GM21717 (cell line): ENCODE results near the gene EEF2.

ENCODE experiments used
- ATAC-seq: cut with Tn5 transposase; IDR thresholded peaks from one replicate; pipeline ENCODE4 v1.9.1; 2021; ENCODE audit warnings: mild to moderate bottlenecking, moderate library complexity; ENCODE audit not compliant: unreplicated experiment

Gene EEF2

DNA sequence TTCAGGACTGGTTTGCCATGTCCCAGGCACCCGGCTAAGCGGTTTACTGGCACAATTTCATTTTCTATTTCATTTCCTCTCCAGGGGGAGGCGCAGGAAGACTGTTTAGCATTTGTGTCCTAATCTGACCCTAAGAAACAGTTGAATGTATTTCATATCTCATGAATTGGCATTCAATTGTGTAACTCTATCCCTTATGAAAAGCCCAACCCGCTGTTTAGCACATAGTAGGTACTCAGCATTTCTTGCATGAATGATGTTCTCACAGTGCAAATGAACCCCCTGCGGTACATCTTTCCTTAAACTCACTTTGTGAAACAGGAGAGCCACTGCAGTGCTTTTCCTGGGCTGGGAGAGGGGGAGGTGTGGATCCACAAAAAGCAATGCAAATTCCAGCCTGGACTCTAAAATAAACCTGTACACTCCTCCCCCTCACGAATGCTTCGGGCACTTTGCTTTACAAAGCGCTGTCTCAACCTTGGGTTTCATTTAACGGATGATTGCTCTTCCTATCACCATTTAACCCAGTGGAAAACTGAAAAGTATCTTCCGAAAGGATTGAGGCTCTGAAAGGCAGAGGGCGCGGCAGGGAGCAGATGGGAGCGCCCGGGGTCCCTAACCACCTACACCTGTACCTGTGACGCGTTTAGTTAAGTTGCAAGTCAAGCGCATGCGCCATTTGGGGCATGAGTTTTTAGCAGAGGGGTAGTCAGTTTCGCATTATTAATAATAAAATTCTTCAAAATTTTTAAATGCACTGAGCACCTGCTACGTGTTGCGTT lies 1.2 kb upstream of the EEF2 start:
- no peak for ATAC-seq

DNA sequence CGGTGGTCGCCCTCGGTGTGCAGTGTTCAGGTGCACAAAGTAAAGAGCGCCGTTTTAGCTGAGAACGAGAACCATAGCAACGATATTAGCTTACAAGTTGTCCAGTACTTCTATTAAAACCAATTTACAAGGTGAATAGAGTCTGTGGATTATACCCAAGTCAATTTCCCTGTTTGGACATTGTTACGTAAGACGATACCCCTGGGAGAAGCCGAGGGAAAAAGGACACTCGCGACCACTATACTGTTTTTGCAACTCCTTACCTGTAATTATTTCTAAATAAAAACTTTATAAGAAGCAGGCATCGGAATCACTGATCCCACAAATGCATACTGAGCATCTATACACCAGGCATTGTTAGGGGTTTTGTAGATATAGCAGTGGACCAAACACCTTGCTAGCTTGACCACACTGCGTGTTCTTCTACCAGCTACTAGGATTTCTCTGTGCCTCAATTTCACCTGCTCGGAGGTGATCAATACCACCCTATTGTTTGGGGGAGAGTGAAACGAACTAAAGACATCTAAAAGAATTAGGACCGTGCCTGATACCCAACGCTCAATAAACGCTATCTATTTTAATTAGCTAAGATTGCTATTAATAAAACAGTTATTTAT lies 488 bp upstream of the EEF2 start:
- no peak for ATAC-seq

DNA sequence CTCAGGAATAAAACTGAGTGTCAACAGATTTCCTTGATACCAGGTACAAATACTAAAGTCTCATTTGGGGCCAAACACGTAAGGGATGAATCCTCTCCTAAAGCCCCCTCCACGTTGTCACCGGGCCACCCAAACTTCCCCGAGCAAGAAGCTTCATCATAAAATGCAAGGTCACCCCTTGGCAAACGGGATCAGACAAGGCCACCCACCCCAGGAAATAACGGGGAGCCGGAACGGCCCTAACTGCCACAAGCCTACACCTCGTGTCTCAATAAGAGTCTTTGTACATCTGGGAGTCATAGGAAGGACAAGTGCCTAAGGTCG lies 717 bp downstream of the EEF2 start:
- no peak for ATAC-seq

DNA sequence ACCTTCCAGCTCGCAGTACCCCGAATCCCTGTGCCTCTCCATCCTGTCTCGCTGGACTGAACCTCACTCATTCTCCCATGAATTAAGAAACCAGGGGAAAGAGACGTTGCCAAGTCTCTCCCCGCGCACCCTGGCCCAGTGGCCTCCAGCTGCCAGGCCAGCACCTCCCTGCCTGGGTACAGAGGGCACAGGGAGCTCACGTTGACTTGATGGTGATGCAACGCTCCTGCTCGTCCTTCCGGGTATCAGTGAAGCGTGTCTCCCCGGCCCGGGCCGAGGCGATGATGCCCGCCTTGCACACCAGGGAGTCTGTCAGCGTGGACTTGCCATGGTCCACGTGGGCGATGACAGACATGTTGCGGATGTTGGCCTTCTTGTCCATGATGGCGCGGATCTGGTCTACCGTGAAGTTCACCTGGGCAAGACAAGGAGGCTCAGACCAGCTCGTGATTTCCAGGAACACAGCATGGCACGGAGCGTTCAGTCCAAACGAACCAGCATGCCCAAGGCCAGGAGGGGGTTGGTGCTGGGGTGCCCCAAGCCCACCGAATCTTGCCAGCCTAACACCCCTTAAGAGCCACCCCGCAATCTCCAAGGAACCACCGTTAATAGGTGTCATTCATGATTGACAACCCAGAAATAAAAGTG lies 1.2 kb downstream of the EEF2 start:
- no peak for ATAC-seq

DNA sequence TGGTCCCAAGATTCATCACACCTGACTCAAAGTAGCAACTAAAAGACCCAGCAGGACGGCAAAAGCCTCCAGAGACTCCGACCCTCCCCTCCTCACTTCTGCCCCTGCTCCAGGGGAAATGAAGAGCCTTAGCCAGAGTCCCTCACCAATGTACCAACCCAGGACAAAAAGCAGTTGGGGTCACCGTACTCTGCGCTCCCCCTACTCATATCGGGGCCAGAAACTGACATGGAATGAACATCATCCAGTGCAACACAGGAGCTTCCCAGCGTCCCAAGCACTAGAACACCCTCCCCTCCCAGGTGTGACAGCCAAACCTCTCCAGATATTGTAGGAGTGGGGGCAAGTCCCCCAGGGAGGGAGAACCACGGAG lies 1.7 kb downstream of the EEF2 start:
- ATAC-seq = no peak

DNA sequence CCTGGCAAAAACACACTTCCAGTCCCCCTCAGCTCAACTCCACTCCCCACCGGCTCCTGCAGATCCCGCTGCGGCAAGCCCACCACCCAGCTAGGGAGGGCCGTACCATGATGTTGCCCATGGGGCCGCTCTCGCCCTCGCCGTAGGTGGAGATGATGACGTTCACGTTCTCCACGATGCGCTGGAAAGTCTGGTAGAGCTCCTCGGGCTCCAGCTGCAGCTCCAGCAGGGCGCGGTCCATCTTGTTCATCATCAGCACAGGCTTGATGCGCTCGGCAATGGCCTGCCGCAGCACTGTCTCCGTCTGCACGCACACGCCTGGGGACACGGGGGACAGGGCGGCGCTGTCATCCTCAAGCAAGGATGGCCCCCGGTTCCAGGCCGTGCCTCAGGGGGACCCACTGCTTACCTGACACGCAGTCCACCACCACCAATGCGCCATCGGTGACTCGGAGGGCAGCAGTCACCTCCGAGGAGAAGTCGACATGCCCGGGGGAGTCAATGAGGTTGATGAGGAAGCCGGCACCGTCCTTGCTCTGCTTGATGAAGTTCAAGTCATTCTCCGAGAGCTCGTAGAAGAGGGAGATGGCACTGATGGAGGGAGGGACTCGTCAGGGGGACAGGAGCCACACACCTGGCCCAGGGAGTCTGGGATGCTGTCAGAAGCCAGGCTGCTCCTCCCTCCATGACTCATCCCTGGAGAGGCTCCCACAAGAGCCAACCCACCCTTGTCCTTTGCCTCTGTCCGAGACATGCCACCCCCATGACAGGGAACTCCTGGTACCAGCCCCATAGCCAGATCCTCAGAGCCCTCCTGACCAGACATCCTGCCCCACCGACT lies 2.3 kb downstream of the EEF2 start:
- ATAC-seq = no peak

DNA sequence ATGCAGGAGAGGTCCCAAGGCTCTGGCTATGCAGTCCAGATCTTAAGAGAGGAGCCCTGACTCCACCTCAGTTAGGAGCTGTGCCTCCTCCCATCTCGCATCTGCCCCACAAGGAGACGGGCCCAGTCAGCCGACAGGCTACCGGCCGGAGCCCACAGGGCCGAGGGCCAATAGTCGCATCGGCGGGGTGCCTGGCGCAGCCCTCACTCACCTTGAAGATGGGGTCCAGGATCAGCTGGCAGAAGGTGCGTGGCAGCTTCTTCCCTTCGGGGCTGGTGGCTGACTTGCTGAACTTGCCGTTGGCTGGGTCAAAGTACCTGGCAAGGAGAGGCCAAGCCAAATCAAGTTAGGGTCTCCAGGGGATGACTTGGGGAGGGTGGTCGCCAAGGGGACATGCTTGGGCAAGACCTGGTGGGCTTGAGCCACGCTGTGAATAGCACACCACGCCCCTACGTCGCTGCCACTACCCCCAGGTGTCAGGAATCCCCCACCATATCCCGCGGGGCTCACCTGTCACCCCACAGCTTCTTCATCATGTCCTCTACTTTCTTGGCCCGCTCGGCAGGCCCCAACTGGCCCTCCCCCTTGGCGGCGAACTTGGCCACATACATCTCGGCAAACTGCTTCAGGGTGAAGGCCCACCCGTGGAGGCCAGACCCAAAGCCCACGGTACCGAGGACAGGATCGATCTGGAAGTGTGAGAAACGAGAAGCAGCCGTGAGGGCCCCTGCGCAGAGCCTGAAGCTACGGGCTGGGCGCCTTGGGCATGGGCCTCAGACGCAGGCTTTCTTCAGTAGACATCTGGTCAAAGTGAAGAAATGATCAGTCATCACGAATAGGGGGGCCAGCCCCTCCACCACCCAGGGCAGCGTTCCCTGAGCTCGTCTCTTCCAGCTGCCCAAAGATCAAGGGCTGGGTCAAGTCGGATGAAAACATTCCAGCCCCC lies 3.3 kb downstream of the EEF2 start:
- no peak for ATAC-seq

DNA sequence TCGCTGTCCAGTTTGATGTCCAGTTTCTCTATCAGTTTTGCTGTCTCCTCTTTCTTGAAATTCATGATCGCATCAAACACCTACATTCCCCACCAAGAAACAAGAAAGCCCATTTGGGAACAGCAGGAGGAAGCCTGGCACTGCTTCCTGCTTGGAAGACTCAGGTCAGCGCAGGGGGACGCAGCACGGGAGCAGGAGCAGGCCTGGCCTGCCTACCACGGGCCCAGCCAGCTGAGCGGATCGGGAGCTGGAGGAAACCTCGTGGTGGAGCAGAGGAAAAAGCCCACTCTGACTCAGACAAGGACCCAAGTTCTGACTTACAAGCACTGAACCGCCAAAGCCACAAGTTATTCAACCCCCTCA lies 3.9 kb downstream of the EEF2 start:
- no peak for ATAC-seq

DNA sequence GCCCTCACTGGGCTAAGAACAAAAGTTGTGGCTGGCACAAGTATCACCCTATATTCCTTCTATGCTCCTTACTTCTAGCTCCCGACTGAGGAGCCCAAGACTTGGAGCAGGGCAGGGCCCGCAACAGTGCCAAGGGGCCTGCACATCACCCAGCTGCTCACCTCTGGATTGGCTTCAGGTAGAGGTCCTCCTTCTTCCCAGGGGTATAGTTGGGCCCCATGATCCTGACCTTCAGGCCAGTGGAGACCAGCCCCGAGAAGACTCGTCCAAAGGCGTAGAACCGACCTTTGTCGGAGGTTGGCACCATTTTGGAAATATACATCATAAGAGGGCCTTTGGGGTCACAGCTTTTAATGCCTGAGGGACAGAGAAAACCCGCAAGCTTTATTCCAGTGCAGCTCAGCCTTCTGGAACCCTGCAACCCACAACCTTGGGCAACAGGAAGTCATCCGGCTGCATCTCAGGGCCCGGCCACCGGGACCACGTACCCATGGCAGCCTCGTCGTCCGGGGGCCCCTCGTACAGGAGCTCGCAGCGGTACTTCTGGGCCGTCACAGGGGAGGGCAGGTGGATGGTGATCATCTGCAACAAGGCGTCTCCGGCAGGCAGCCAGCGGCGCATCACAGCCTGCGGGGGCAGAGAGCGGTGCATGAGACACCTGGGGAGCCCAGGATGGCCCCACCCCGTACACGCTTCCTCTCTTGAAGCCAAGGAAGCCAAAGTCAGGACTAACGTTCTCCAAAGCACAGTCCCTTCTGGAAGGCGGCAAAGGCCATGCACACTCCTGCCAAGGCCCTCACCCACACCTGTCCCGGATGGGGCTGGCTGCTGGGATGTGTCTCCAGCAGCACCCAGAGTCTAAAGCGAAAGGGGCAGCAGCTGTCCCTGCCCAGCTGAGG lies 4.7 kb downstream of the EEF2 start:
- no peak for ATAC-seq

DNA sequence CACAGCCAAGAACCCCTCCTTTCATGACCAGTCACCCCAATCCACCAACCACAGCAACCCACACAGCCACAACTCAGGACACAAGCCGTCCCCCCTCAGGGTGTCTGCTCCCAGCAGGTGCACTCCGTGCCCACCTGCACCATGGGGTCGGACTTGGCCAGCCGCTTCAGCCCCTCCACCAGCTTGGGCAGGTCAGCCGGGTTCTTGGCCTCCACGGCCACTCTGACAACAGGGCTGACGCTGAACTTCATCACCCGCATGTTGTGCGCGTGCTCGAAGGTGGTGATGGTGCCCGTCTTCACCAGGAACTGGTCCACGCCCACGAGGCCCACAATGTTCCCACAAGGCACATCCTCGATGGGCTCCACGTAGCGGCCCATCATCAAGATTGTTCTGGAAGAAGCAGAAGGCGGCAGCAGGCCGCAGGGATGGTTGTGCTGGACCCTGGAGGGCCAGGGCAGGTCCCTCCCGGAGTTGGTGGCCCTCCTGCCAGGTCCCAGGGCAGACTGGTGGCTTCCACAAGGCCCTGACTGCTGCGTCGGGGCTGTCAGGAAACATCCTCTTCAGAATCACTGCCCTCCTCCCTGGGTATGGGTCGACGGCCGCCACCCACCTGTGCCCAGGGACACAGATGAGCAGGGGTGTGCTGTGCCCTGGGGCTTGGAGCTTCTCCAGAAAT lies 5.5 kb downstream of the EEF2 start:
- ATAC-seq = no peak

DNA sequence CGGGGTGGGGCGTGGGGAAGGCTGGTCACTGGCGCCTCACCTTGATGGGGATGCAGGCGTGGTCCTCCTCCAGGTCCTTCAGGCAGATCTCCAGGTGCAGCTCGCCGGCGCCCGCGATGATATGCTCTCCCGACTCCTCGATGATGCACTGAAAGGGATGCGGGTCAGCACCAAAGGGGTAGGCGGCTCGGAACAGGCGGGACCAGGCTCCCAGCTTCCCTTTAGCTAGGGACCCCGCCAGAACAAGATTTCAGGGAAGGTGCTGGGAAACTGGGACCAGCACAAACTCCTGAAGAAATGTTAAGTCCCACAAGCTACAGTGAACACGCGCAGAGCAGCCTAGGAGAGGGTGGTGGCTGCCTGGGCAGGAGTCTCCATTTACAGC lies 6.0 kb downstream of the EEF2 start:
- no peak for ATAC-seq

DNA sequence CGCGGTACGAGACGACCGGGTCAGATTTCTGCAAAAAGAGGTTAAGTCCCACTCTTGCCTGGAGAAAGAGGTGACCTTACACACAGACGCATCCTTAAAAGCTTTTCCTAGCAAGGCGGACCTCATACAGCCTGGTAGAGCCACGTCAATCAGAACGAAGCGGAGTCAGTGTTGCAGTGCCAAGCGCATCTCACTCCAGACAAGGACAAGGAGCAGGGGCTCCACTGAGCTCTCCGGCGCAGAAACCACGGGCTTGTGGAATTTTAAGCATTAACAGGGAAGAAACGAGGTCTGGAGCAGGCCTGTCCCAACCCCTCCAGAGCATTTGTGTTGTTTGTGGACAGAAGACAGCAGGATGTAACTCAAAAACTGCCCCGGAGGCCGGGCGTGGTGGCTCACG lies 7.1 kb downstream of the EEF2 start:
- ATAC-seq = no peak

DNA sequence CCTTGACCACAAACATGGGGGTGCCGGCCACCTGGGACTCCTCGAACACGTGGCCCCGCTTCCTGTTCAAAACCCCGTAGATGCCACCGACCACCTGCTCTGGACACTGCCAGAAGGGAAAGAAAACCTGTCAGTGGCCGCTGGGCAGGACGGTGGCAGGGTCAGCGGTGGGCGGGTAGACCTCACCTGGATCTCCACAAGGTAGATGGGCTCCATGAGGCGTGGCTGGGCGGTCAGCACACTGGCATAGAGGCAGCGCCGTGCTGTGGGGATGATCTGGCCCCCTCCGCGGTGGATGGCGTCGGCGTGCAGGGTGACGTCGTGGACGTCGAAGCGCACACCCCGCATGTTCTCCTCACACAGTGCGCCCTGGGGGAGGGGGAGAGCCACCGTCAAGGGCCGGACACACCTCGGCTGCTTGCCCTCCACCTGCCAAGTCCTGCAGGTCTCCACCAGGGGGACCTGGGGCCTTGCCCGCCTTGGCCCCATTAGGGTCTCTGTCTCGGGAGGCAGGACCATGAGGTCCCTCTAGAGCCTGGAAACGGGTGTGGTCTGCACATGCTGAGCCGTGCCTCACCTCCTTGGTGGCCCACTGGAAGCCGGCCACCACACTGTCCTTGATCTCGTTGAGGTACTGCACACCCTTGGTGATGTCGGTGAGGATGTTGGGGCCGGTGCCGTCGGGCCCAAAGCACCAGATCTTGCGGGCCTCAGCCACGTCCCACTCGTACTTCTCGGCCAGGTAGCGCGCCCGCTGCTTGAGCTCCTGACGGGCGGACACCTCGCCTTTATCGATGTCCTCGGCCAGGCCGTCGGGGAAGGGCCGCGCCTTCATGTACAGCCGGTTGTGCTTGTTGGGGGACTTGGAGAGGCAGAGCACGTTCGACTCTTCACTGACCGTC lies 7.8 kb downstream of the EEF2 start:
- no peak for ATAC-seq

DNA sequence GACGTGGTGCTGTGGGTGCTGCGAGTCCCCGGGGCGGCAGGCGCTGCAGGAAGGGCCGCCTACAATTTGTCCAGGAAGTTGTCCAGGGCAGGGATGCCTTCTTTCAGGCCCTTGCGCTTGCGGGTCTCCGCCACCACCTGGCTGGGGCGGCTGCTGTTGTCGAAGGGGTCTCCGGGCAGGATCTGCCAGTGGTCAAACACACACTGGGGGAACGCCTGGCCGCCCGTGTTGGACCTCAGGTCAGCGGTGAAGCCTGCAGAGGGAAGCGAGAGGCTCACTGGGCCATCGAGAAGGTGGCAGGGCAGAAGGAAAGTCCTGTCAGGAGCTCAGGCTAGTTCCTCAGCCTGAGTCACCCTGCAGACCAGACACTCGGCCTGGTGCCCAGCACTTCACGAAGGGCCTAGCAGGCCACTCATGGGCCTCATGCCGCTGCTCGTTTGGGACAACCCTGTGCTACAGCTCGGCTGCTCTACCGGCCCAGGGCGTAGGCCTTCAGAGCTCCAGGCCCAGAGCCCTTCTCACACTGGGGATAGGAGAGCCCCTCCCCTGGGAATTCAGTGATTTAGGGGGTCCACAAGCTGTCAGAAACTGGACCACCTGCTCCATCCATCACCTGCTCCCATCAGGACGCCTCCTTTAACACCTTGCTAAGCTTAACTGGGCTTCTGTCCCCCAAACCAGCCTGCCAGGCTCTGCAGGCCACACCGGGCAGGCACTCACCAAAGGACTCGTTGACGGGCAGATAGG lies 8.6 kb downstream of the EEF2 start:
- no peak for ATAC-seq

DNA sequence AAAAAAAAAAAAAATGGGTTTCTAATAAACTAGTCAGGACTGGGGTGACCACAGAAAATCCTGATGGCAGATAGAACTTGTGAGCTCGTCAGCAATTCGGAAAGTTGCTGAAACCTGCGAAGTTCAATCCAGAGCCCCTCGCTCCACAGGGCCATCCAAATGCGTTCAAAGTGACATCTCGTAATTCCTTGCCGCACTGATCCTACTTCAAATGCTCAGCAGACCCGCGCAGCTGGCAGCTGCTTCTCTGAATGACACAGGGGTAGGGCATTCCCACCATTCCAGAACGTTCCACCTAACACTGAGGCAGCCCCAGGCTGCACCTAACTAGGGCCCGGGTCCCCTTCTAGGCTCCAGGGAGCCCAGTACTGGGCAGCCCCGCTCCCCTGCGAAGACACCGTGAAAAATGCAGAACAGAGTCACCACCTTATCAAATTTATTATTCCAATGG lies 9.6 kb downstream of the EEF2 start:
- no peak for ATAC-seq

DNA sequence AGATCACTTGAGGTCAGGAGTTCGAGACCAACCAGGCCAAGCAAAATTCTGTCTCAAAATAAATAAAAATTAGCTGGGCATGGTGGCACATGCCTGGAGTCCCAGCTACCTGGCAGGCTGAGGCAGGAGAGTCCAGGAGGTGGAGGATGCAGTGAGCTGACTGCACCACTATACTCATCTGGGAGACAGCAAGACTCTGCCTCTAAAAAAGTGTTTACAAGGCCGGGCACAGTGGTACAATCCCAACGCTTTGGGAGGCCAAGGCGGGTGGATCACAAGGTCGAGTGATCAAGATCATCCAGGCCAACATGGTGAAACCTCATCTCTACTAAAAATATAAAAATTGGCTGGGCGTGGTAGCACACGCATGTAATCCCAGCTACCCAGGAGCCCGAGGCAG lies 10.1 kb downstream of the EEF2 start:
- no peak for ATAC-seq
